PC-9 (cell line): ENCODE data around the gene MAST4.

Experiments
- CTCF ChIP-seq: fragments of 200-600 bp; sonication (generic); conservative IDR thresholded peaks from 2 replicates; pipeline ENCODE4 v1.6.1; 2017; ENCODE audit warnings: mixed run types, antibody characterized with exemption, mild to moderate bottlenecking, moderate library complexity
- EZH2 ChIP-seq: fragments of 200-600 bp; sonication (generic); IDR thresholded peaks from 2 replicates; pipeline ENCODE4 v1.8.0; 2017; ENCODE audit warnings: antibody characterized with exemption, low read depth

- TF ChIP-seq CTCF (no peak), EZH2 (no peak)
Measured at GRCh38 chr5:66737096-66737495, 140.9 kb downstream of the MAST4 start.
